PC-9 (cell line): Measurements from ENCODE around the gene CTU1. TPM values are rescaled to one million over a fixed set of nuclear protein-coding genes. Genes with fewer than 3 reads are reported as not detected.

ENCODE experiments used
- BruUV-seq: library from RNA; stranded (reverse); fragments of 400-500 nt; replicated peaks from 2 replicates; lab custom pipeline; 2021; lab: Mats Ljungman, UMichigan
- CTCF ChIA-PET: fragments of 300-600 bp; sonication (Branson Sonifier 250); formaldehyde crosslinking; loops from one replicate; lab custom pipeline; 2022; ENCODE audit warnings: antibody characterized with exemption; lab: Charles Lee
- POLR2A ChIA-PET: fragments of 300-600 bp; sonication (Branson Sonifier 250); formaldehyde crosslinking; loops from one replicate; lab custom pipeline; 2022; ENCODE audit warnings: antibody characterized with exemption; ENCODE audit not compliant: unreplicated experiment; lab: Charles Lee
- DNase-seq, 2 experiments: peaks; one replicate each; pipeline versions ENCODE4 v3.0.0 to v3.0.0-alpha.2; 2015 to 2022; ENCODE audit warnings: mixed read lengths in 1 of 2
- H2AFZ ChIP-seq: fragments of 200-600 bp; sonication (generic); 2 replicates; pipeline ENCODE4 v1.8.1; 2017; ENCODE audit warnings: antibody characterized with exemption
- H3F3A ChIP-seq: fragments of 200-600 bp; sonication (generic); 2 replicates; pipeline ENCODE4 v1.8.1; 2017; ENCODE audit warnings: antibody characterized with exemption, mild to moderate bottlenecking, low read depth; ENCODE audit not compliant: insufficient read depth
- H3K27ac ChIP-seq: fragments of 200-600 bp; sonication (generic); 2 replicates; pipeline ENCODE4 v1.6.1; 2016; ENCODE audit warnings: mixed run types
- H3K27me3 ChIP-seq: fragments of 200-600 bp; sonication (generic); 2 replicates; pipeline ENCODE4 v1.6.1; 2016; ENCODE audit warnings: low read depth, mixed run types; ENCODE audit not compliant: insufficient read depth
- H3K36me3 ChIP-seq: fragments of 200-600 bp; sonication (generic); 2 replicates; pipeline ENCODE4 v1.6.1; 2016; ENCODE audit warnings: low read depth, mixed run types
- H3K4me1 ChIP-seq: fragments of 200-600 bp; sonication (generic); replicated peaks from 2 replicates; pipeline ENCODE4 v1.6.1; 2016; ENCODE audit warnings: mixed run types; ENCODE audit not compliant: insufficient read depth
- H3K4me2 ChIP-seq: fragments of 200-600 bp; sonication (generic); 2 replicates; pipeline ENCODE4 v1.6.1; 2017; ENCODE audit warnings: mixed run types
- H3K4me3 ChIP-seq: fragments of 200-600 bp; sonication (generic); 2 replicates; pipeline ENCODE4 v1.6.1; 2016; ENCODE audit warnings: mixed run types
- H3K79me2 ChIP-seq: fragments of 200-600 bp; sonication (generic); 2 replicates; pipeline ENCODE4 v1.6.1; 2017; ENCODE audit warnings: low read depth, mixed run types
- H3K9me2 ChIP-seq: fragments of 200-600 bp; sonication (generic); 2 replicates; pipeline ENCODE4 v1.8.1; 2017; ENCODE audit warnings: mild to moderate bottlenecking; ENCODE audit not compliant: insufficient read depth
- H3K9me3 ChIP-seq: fragments of 200-600 bp; sonication (generic); 2 replicates; pipeline ENCODE4 v1.8.1; 2016; ENCODE audit warnings: low read depth; ENCODE audit not compliant: insufficient read depth
- H4K20me1 ChIP-seq: fragments of 200-600 bp; sonication (generic); 2 replicates; pipeline ENCODE4 v1.8.1; 2017; ENCODE audit not compliant: insufficient read depth
- CTCF ChIP-seq: fragments of 200-600 bp; sonication (generic); conservative IDR thresholded peaks from 2 replicates; pipeline ENCODE4 v1.6.1; 2017; ENCODE audit warnings: mixed run types, antibody characterized with exemption, mild to moderate bottlenecking, moderate library complexity
- EZH2 ChIP-seq: fragments of 200-600 bp; sonication (generic); IDR thresholded peaks from 2 replicates; pipeline ENCODE4 v1.8.0; 2017; ENCODE audit warnings: antibody characterized with exemption, low read depth
- intact Hi-C: fragments of 100-400 bp; cut with micrococcal nuclease; formaldehyde crosslinking; loops from one replicate; pipeline ENCODE4 v1.10.0; 2022; ENCODE audit not compliant: unreplicated experiment
- total RNA-seq: library from RNA; stranded (reverse); gene quantifications from 2 replicates; pipeline ENCODE4 v1.2.3, GENCODE V29; 2021

Gene CTU1
- total RNA-seq, 1 experiment from 2014 or later: 7.2 TPM

DNA sequence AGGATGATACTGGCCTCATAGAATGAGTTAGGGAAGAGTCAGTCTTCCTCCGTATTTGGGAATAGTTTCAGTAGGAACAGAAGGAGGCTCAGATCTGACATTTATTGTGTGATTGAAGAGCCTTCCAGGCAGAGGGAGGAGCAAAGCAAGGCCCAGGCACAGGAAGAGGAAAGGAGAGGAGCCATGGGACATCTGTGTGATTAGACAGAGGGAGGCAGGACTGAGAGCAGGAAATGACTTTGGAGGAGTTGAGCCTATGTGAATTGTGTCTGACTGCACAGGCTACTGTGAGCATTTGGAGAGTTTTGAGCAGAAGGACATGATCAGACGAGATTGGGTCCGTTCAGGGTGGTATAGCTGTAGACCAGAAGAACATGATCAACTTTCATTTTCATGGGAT, 42.4 kb upstream of the CTU1 start:
- peaks cover 100% of the 10 kb centered on the region for H3K27me3 ChIP-seq
- no peak overlapping the region for H3K4me3 ChIP-seq
- H3K4me1 ChIP-seq: no peaks in the 10 kb centered on the region
- no peak overlapping the region for H3K27ac ChIP-seq
- no peaks in the 10 kb centered on the region for H4K20me1 ChIP-seq
- no peak overlapping the region for H3K4me2 ChIP-seq
- 0 out of 2 replicates have a peak, but pooled peaks cover 5% of the 10 kb centered on the region for H3K9me3 ChIP-seq
- H3K36me3 ChIP-seq: no peaks in the 10 kb centered on the region
- TF ChIP-seq CTCF (no peak), EZH2 (no peak)
- no peaks in the 10 kb centered on the region for H3F3A ChIP-seq
- CTCF ChIA-PET: no interaction called here
- DNase-seq: no peak
- no peaks in the 10 kb centered on the region for H3K9me2 ChIP-seq
- intact Hi-C loops: no loop called here
- POLR2A ChIA-PET: no interaction called here
- H3K79me2 ChIP-seq: no peaks in the 10 kb centered on the region
- BruUV-seq: no TSS peak
- H2AFZ ChIP-seq: no peak overlapping the region

- POLR2A ChIA-PET: no interaction called here
- CTCF ChIA-PET: no interaction called here
These were observed 40.4 kb upstream of the CTU1 start for GRCh38 chr19:51148580-51148979.

DNA sequence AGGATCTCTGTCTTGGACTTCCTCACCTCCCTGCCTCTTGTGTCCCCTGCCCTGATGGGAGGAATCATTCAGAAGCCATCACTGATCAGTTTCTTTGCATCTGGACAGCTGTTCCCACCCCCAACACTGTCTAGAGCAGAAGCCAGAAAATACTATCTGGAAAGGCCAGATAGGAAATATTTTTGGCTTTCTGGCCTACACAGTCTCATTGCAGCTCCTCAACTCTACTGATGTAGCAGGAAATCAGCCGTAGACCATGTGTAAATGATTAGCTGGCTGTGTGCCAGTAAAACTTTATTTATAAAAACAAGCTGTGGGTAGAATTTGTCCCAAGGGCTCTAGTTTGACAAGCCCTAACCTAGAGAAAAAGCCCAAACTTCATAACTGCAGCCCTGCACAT, 39.5 kb upstream of the CTU1 start:
- CTCF ChIA-PET: no interaction called here
- 0 out of 2 replicates have a peak, but pooled peaks cover 5% of the 10 kb centered on the region for H3K9me3 ChIP-seq
- no peaks in the 10 kb centered on the region for H3F3A ChIP-seq
- H2AFZ ChIP-seq: no peak overlapping the region
- intact Hi-C loops: no loop called here
- H3K4me1 ChIP-seq: no peaks in the 10 kb centered on the region
- no TSS peak for BruUV-seq
- TF ChIP-seq EZH2 (no peak), CTCF (no peak)
- H3K79me2 ChIP-seq: no peaks in the 10 kb centered on the region
- no peak overlapping the region for H3K4me2 ChIP-seq
- no peaks in the 10 kb centered on the region for H4K20me1 ChIP-seq
- POLR2A ChIA-PET: no interaction called here
- no peak overlapping the region for H3K27ac ChIP-seq
- DNase-seq: no peak
- H3K9me2 ChIP-seq: no peaks in the 10 kb centered on the region
- H3K27me3 ChIP-seq: peaks cover 100% of the 10 kb centered on the region
- no peak overlapping the region for H3K4me3 ChIP-seq
- H3K36me3 ChIP-seq: no peaks in the 10 kb centered on the region

More at GRCh38 chr19:51148580-51148979, 40.4 kb upstream of the CTU1 start:
- Histone ChIP-seq H2AFZ (no peak overlapping the region), H3F3A (no peaks in the 10 kb centered on the region), H3K9me3 (0 out of 2 replicates have a peak, but pooled peaks cover 5% of the 10 kb centered on the region), H4K20me1 (no peaks in the 10 kb centered on the region), H3K27ac (no peak overlapping the region), H3K4me1 (no peaks in the 10 kb centered on the region), H3K9me2 (no peaks in the 10 kb centered on the region), H3K4me2 (no peak overlapping the region), H3K27me3 (peaks cover 100% of the 10 kb centered on the region), H3K4me3 (no peak overlapping the region), H3K36me3 (no peaks in the 10 kb centered on the region), H3K79me2 (no peaks in the 10 kb centered on the region)
- TF ChIP-seq EZH2: no peak
- TF ChIP-seq CTCF: no peak
- intact Hi-C loops: no loop called here
- no peak for DNase-seq
- no TSS peak for BruUV-seq
